Cardiac septum (tissue), 1 donor: ENCODE data around the gene HMG20B. TPM values are rescaled to one million over a fixed set of nuclear protein-coding genes. Genes with fewer than 3 reads are reported as not detected.

Experiments
- total RNA-seq: library from RNA; stranded (reverse); fragmentation: NEBNext Ultra II Directional; extraction: Animal tissue kit (Norgen Biotek cat#: 25700); gene quantifications from one replicate; pipeline ENCODE4 v1.2.1, GENCODE V29; 2021
- donor health status: DM: no; HTN: no; CAD: no.

HMG20B gene
- total RNA-seq, 1 donor from 2014 or later: 32.6 TPM

Other genes with a start within 250 kb of the HMG20B start
- 178 TPM for gene NFIC, start 206.4 kb upstream of the HMG20B start, total RNA-seq
- not detected for gene SMIM24, start 92.4 kb upstream of the HMG20B start, total RNA-seq
- not detected for gene SMIM44, start 89.5 kb upstream of the HMG20B start, total RNA-seq
- 11.1 TPM for gene DOHH, start 72.3 kb upstream of the HMG20B start, total RNA-seq
- gene FZR1, start 66.6 kb upstream of the HMG20B start, total RNA-seq: 23.8 TPM
- gene TEKTIP1, start 33.8 kb upstream of the HMG20B start, total RNA-seq: 1.7 TPM
- 25.4 TPM for gene MFSD12, start 15.4 kb upstream of the HMG20B start, total RNA-seq
- gene GIPC3, start 12.5 kb downstream of the HMG20B start, total RNA-seq: 1.3 TPM
- gene TBXA2R, start 33.9 kb downstream of the HMG20B start, total RNA-seq: 1.9 TPM
- gene CACTIN, start 53.8 kb downstream of the HMG20B start, total RNA-seq: 10.7 TPM
- 38.2 TPM for gene PIP5K1C, start 127.5 kb downstream of the HMG20B start, total RNA-seq
- not detected for gene TJP3, start 135.4 kb downstream of the HMG20B start, total RNA-seq
- 12.5 TPM for gene APBA3, start 188.7 kb downstream of the HMG20B start, total RNA-seq
- gene MRPL54, start 189.7 kb downstream of the HMG20B start, total RNA-seq: 81.4 TPM
- not detected for gene RAX2, start 199.3 kb downstream of the HMG20B start, total RNA-seq
- 0.38 TPM for gene MATK, start 213.4 kb downstream of the HMG20B start, total RNA-seq